NCI-H226 (cell line): ENCODE data around the gene SBF1.
"Not testable (repeated sequence)": the region's sequence is repeated elsewhere in the genome, so short reads cannot be mapped to it uniquely, and the experiment has no call there.

ENCODE experiments used
- DNase-seq: peaks from one replicate; pipeline ENCODE4 v3.0.0-alpha.2; 2015

SBF1 gene

GRCh38 chr22:50443801-50444625, 30.8 kb downstream of the SBF1 start:
- no peak for DNase-seq

- no peak for DNase-seq
Observed at GRCh38 chr22:50443197-50443596, 31.6 kb downstream of the SBF1 start.

GRCh38 chr22:50441428-50441993, 33.3 kb downstream of the SBF1 start:
- DNase-seq: no peak

- no peak for DNase-seq
Observed at GRCh38 chr22:50440544-50441249, 34.1 kb downstream of the SBF1 start.

- DNase-seq: no peak
Observed at GRCh38 chr22:50439871-50440331, 34.9 kb downstream of the SBF1 start.

GRCh38 chr22:50439314-50439870, 35.4 kb downstream of the SBF1 start:
- no peak for DNase-seq

- no peak for DNase-seq
Observed at GRCh38 chr22:50438305-50439275, 36.2 kb downstream of the SBF1 start.

- no peak for DNase-seq
Observed at GRCh38 chr22:50437511-50438304, 37.1 kb downstream of the SBF1 start.

- no peak for DNase-seq
Observed at GRCh38 chr22:50436841-50437341, 37.9 kb downstream of the SBF1 start.

- DNase-seq: no peak
Observed at GRCh38 chr22:50436015-50436830, 38.6 kb downstream of the SBF1 start.

GRCh38 chr22:50435291-50436014, 39.4 kb downstream of the SBF1 start:
- DNase-seq: no peak

GRCh38 chr22:50434849-50435248, 40.0 kb downstream of the SBF1 start:
- DNase-seq: no peak

- DNase-seq: not testable (repeated sequence)
Observed at GRCh38 chr22:50432877-50433510, 41.8 kb downstream of the SBF1 start.

- DNase-seq: no peak
Observed at GRCh38 chr22:50432131-50432876, 42.5 kb downstream of the SBF1 start.

GRCh38 chr22:50425179-50425916, 49.5 kb downstream of the SBF1 start:
- no peak for DNase-seq

- no peak for DNase-seq
Observed at GRCh38 chr22:50423956-50424355, 50.9 kb downstream of the SBF1 start.
